ENCODE results near the gene BCKDHB.

The BCKDHB gene

DNA sequence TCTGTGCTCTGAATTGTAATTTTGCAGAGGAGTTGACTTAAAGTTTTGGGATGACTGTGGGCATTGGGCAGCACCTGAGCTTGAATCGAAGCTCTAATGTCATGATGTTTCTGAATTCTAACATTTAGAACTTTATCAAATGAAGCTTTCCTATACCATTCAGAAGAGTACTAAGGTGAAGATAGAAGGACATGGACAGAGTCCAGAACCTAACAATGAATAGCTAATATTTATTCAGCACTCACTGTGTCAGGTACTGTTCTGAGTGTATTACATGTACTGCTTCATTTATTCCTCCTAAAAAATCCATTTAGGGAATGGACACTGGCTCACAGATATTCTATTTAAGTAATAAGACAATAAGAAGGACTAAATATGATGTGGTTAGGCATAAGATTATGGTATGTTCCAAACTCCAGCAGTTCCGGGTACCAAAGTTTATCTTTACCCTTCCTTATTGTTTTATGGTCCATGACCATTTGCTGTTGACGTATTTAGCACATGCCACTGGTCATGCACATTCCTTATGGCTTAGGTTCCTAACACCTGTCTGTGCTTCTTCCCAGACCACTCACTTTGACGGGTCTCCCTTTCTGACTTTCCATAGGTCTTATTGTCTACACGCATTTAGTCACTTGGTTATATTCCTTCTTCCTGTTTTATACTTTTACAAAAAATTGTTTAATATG lies 20.3 kb downstream of the BCKDHB start:
- ATAC-seq (replicated peaks): no peak
- Mint-ChIP-seq H3K4me3 (no peak overlapping the region), H3K27me3 (no peaks in the 10 kb centered on the region), H3K27ac (no peak overlapping the region), H3K4me1 (ENCODE audit: low read depth in 2 of 2) (peaks cover 7 to 14% of the 10 kb centered on the region in 2 donors), H3K9me3 (no peaks in the 10 kb centered on the region), H3K36me3 (ENCODE audit: insufficient read depth) (peaks cover 12% of the 10 kb centered on the region)
- DNase-seq: no peak

GRCh38 chr6:80129485-80129884 lies 23.0 kb downstream of the BCKDHB start:
- Mint-ChIP-seq H3K36me3 (ENCODE audit: insufficient read depth) (peaks cover 12% of the 10 kb centered on the region), H3K4me1 (ENCODE audit: low read depth in 2 of 2) (peaks cover 0 to 5% of the 10 kb centered on the region in 2 donors), H3K27me3 (no peaks in the 10 kb centered on the region), H3K27ac (no peak overlapping the region), H3K4me3 (no peak overlapping the region), H3K9me3 (no peaks in the 10 kb centered on the region)
- DNase-seq (no peak), ATAC-seq (replicated peaks) (no peak)

- Mint-ChIP-seq H3K27ac (no peak overlapping the region), H3K9me3 (no peaks in the 10 kb centered on the region), H3K4me1 (ENCODE audit: low read depth in 2 of 2) (no peaks in the 10 kb centered on the region), H3K27me3 (no peaks in the 10 kb centered on the region), H3K36me3 (ENCODE audit: insufficient read depth) (peaks cover 12% of the 10 kb centered on the region), H3K4me3 (no peak overlapping the region)
- peak in 2 of 3 experiments; percentile 1 to 9 for DNase-seq
- ATAC-seq (replicated peaks): no peak
These were observed 26.5 kb downstream of the BCKDHB start for GRCh38 chr6:80133020-80133419.

- no peak overlapping the region for H3K4me3 Mint-ChIP-seq
- no peak for DNase-seq
- H3K27ac Mint-ChIP-seq: no peak overlapping the region
- no peak for ATAC-seq (replicated peaks)
- H3K4me1 Mint-ChIP-seq (ENCODE audit: low read depth in 2 of 2): no peaks in the 10 kb centered on the region
- peaks cover 12% of the 10 kb centered on the region for H3K36me3 Mint-ChIP-seq (ENCODE audit: insufficient read depth)
- H3K9me3 Mint-ChIP-seq: no peaks in the 10 kb centered on the region
- no peaks in the 10 kb centered on the region for H3K27me3 Mint-ChIP-seq
These were observed 27.6 kb downstream of the BCKDHB start for GRCh38 chr6:80134065-80134464.

DNA sequence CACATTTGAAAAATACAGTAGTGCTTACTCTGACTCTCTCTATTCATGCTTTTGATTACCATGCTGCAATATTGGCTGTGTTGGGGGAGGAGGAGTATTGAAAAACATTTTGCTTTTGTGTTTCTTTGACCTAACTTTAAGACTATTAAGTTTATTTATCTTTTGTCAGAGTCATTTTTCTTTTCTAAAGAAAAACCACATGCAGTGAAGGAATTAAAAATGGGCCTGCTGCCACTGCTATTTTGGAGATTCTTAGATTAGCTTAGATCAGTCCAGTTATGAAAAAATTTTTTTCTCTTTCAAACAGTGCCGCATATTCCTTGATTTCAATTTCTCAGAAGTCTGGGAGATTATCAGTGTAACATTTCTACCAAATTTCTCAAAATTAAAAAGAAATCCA lies 36.1 kb downstream of the BCKDHB start:
- no peak for DNase-seq
- H3K27me3 Mint-ChIP-seq: no peaks in the 10 kb centered on the region
- H3K4me1 Mint-ChIP-seq (ENCODE audit: low read depth in 2 of 2): no peaks in the 10 kb centered on the region
- no peaks in the 10 kb centered on the region for H3K9me3 Mint-ChIP-seq
- H3K4me3 Mint-ChIP-seq: no peak overlapping the region
- no peak overlapping the region for H3K27ac Mint-ChIP-seq
- no peak for ATAC-seq (replicated peaks)
- no peaks in the 10 kb centered on the region for H3K36me3 Mint-ChIP-seq (ENCODE audit: insufficient read depth)

GRCh38 chr6:80143419-80143937 lies 37.0 kb downstream of the BCKDHB start:
- DNase-seq: no peak
- Mint-ChIP-seq H3K27ac (no peak overlapping the region), H3K4me3 (no peak overlapping the region), H3K36me3 (ENCODE audit: insufficient read depth) (no peaks in the 10 kb centered on the region), H3K9me3 (no peaks in the 10 kb centered on the region), H3K27me3 (no peaks in the 10 kb centered on the region), H3K4me1 (ENCODE audit: low read depth in 2 of 2) (no peaks in the 10 kb centered on the region)
- ATAC-seq (replicated peaks): no peak

GRCh38 chr6:80144753-80145315 lies 38.4 kb downstream of the BCKDHB start:
- DNase-seq: no peak
- Mint-ChIP-seq H3K4me3 (no peak overlapping the region), H3K4me1 (ENCODE audit: low read depth in 2 of 2) (no peaks in the 10 kb centered on the region), H3K27ac (no peak overlapping the region), H3K9me3 (no peaks in the 10 kb centered on the region), H3K27me3 (no peaks in the 10 kb centered on the region), H3K36me3 (ENCODE audit: insufficient read depth) (no peaks in the 10 kb centered on the region)
- no peak for ATAC-seq (replicated peaks)

GRCh38 chr6:80145509-80145908 lies 39.0 kb downstream of the BCKDHB start:
- Mint-ChIP-seq H3K36me3 (ENCODE audit: insufficient read depth) (no peaks in the 10 kb centered on the region), H3K4me3 (no peak overlapping the region), H3K27ac (no peak overlapping the region), H3K9me3 (no peaks in the 10 kb centered on the region), H3K4me1 (ENCODE audit: low read depth in 2 of 2) (no peaks in the 10 kb centered on the region), H3K27me3 (no peaks in the 10 kb centered on the region)
- DNase-seq: no peak
- ATAC-seq (replicated peaks): no peak

DNA sequence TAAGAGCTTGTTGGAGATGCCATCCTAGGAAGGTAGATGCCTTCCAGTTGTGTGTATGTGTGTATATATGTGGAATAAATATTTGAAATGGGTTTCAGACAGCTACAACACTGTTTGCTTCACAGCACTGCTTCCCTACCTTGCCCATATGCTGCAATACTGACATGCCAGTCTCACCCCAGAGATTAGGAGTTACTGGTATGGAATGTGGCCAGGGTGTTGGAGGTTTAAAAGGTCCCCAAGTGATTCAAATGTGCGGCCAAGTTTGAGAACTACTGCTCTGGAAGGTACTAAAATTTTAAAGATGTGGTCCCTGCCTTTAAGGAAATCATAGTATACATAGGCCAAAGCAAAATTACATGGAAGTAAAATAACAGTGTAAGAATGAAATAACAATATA lies 39.5 kb downstream of the BCKDHB start:
- Mint-ChIP-seq H3K27me3 (no peaks in the 10 kb centered on the region), H3K36me3 (ENCODE audit: insufficient read depth) (no peaks in the 10 kb centered on the region), H3K4me3 (no peak overlapping the region), H3K27ac (no peak overlapping the region), H3K4me1 (ENCODE audit: low read depth in 2 of 2) (no peaks in the 10 kb centered on the region), H3K9me3 (no peaks in the 10 kb centered on the region)
- ATAC-seq (replicated peaks) (no peak), DNase-seq (no peak)

GRCh38 chr6:80148220-80148619 lies 41.7 kb downstream of the BCKDHB start:
- H3K9me3 Mint-ChIP-seq: no peaks in the 10 kb centered on the region
- H3K27me3 Mint-ChIP-seq: no peaks in the 10 kb centered on the region
- no peak overlapping the region for H3K4me3 Mint-ChIP-seq
- H3K36me3 Mint-ChIP-seq (ENCODE audit: insufficient read depth): no peaks in the 10 kb centered on the region
- no peaks in the 10 kb centered on the region for H3K4me1 Mint-ChIP-seq (ENCODE audit: low read depth in 2 of 2)
- ATAC-seq (replicated peaks) (no peak), DNase-seq (no peak)
- no peak overlapping the region for H3K27ac Mint-ChIP-seq

DNA sequence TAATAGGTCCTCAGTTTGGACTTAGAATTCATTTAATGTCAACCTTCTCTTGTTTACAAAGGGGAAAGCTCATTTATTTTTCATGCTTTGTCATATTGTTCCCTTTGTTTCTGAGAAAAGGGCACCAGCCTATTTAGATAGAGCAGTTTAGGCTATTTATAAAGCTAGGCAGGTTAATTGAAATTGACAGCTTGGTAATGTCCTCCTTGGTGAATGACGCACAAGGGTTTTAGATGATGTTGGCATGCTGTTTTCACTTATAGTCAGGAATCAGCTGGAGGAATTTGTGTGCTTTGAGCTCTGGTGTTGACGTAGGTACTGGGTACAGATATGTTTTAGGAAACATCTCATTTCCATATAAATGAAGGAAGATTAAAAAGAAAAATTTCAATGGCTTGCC lies 45.2 kb downstream of the BCKDHB start:
- Mint-ChIP-seq H3K36me3 (ENCODE audit: insufficient read depth) (no peaks in the 10 kb centered on the region), H3K9me3 (no peaks in the 10 kb centered on the region), H3K27ac (no peak overlapping the region), H3K4me3 (no peak overlapping the region), H3K27me3 (no peaks in the 10 kb centered on the region), H3K4me1 (ENCODE audit: low read depth in 2 of 2) (no peaks in the 10 kb centered on the region)
- DNase-seq: no peak
- ATAC-seq (replicated peaks): no peak

GRCh38 chr6:80154160-80154559 lies 47.7 kb downstream of the BCKDHB start:
- no peaks in the 10 kb centered on the region for H3K4me1 Mint-ChIP-seq (ENCODE audit: low read depth in 2 of 2)
- ATAC-seq (replicated peaks) (no peak), DNase-seq (no peak)
- no peak overlapping the region for H3K27ac Mint-ChIP-seq
- no peaks in the 10 kb centered on the region for H3K27me3 Mint-ChIP-seq
- no peaks in the 10 kb centered on the region for H3K9me3 Mint-ChIP-seq
- H3K36me3 Mint-ChIP-seq (ENCODE audit: insufficient read depth): no peaks in the 10 kb centered on the region
- H3K4me3 Mint-ChIP-seq: no peak overlapping the region

- Mint-ChIP-seq H3K4me3 (no peak overlapping the region), H3K27me3 (no peaks in the 10 kb centered on the region), H3K9me3 (no peaks in the 10 kb centered on the region), H3K27ac (no peak overlapping the region), H3K4me1 (ENCODE audit: low read depth in 2 of 2) (no peaks in the 10 kb centered on the region), H3K36me3 (ENCODE audit: insufficient read depth) (no peaks in the 10 kb centered on the region)
- ATAC-seq (replicated peaks) (no peak), DNase-seq (no peak)
These were observed 49.8 kb downstream of the BCKDHB start for GRCh38 chr6:80156221-80156620.

DNA sequence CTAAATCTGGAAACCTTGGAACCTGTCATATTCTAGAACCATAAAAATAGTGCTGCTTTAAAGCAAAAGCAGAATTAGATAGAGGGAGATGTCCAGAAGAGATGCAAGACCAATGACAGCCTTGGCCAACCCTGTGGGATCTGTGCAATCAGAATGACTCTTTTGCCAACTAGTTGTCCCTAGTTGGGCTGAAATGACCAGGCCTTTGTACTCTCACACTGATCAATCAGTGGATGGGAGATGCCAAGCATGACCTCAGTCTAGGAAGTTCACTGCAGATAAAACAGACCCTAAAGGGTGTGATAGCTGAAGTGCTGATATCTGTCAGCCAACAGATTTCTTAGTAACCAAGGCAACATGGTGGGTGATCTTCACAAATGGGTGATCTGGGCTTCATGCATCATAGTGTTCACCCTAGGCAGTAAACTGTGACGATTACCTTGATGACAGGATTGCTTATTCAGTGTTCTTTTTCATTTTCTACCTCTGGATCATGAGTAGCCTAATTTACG lies 52.1 kb downstream of the BCKDHB start:
- ATAC-seq (replicated peaks): no peak
- Mint-ChIP-seq H3K36me3 (ENCODE audit: insufficient read depth) (no peaks in the 10 kb centered on the region), H3K9me3 (no peaks in the 10 kb centered on the region), H3K4me3 (no peak overlapping the region), H3K27ac (no peak overlapping the region), H3K4me1 (ENCODE audit: low read depth in 2 of 2) (no peaks in the 10 kb centered on the region), H3K27me3 (no peaks in the 10 kb centered on the region)
- no peak for DNase-seq

All from effector memory CD8-positive, alpha-beta T cell (primary cell).